ENCODE results near the gene CDH4. TPM values are rescaled to one million over a fixed set of nuclear protein-coding genes. Genes with fewer than 3 reads are reported as not detected.

CDH4 gene
- total and polyA plus RNA-seq, 8 donors: under 0.01 to 2.2 (median 0.11) TPM; not detected in 2

GRCh38 chr20:61881861-61882260, 629.8 kb downstream of the CDH4 start:
- Histone ChIP-seq H3K4me1 (no peaks in the 10 kb centered on the region), H3K9me3 (no peaks in the 10 kb centered on the region), H3K4me3 (no peak overlapping the region), H3K27me3 (peaks cover 0 to 79% (median 19%) of the 10 kb centered on the region in 3 donors), H3K27ac (no peak overlapping the region), H3K36me3 (no peaks in the 10 kb centered on the region)
- 80 to 84% (median 81%) methylated on average over 7 to 13 of the region's 13 CpGs for WGBS, 5 donors
- intact Hi-C loops (cut with DNase I; ENCODE audit: low total_unique reads): no loop called here
- no peak for DNase-seq
- TF ChIP-seq EP300 (IDR thresholded peaks at IDR 0.05) (no peak), POLR2A (IDR thresholded peaks at IDR 0.05) (no peak), POLR2AphosphoS5 (IDR thresholded peaks at IDR 0.05) (no peak)
- TF ChIP-seq, protein P1, sequence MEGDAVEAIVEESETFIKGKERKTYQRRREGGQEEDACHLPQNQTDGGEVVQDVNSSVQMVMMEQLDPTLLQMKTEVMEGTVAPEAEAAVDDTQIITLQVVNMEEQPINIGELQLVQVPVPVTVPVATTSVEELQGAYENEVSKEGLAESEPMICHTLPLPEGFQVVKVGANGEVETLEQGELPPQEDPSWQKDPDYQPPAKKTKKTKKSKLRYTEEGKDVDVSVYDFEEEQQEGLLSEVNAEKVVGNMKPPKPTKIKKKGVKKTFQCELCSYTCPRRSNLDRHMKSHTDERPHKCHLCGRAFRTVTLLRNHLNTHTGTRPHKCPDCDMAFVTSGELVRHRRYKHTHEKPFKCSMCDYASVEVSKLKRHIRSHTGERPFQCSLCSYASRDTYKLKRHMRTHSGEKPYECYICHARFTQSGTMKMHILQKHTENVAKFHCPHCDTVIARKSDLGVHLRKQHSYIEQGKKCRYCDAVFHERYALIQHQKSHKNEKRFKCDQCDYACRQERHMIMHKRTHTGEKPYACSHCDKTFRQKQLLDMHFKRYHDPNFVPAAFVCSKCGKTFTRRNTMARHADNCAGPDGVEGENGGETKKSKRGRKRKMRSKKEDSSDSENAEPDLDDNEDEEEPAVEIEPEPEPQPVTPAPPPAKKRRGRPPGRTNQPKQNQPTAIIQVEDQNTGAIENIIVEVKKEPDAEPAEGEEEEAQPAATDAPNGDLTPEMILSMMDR (IDR thresholded peaks at IDR 0.05): no peak

- no peak for DNase-seq
- 46 to 60% (median 49%) methylated on average over 30 to 32 of the region's 32 CpGs for WGBS, 5 donors
- no peak overlapping the region for H3K4me3 ChIP-seq
- H3K36me3 ChIP-seq: no peaks in the 10 kb centered on the region
- intact Hi-C loops (cut with DNase I; ENCODE audit: low total_unique reads): no loop called here
- no peaks in the 10 kb centered on the region for H3K4me1 ChIP-seq
- no peak overlapping the region for H3K27ac ChIP-seq
- TF ChIP-seq POLR2AphosphoS5 (IDR thresholded peaks at IDR 0.05) (no peak), POLR2A (IDR thresholded peaks at IDR 0.05) (no peak), EP300 (IDR thresholded peaks at IDR 0.05) (no peak)
- TF ChIP-seq, protein P1 (IDR thresholded peaks at IDR 0.05): no peak
- peaks cover 0 to 72% (median 19%) of the 10 kb centered on the region in 3 donors for H3K27me3 ChIP-seq
- no peaks in the 10 kb centered on the region for H3K9me3 ChIP-seq
Observed at GRCh38 chr20:61882716-61883615, 630.9 kb downstream of the CDH4 start.

DNA sequence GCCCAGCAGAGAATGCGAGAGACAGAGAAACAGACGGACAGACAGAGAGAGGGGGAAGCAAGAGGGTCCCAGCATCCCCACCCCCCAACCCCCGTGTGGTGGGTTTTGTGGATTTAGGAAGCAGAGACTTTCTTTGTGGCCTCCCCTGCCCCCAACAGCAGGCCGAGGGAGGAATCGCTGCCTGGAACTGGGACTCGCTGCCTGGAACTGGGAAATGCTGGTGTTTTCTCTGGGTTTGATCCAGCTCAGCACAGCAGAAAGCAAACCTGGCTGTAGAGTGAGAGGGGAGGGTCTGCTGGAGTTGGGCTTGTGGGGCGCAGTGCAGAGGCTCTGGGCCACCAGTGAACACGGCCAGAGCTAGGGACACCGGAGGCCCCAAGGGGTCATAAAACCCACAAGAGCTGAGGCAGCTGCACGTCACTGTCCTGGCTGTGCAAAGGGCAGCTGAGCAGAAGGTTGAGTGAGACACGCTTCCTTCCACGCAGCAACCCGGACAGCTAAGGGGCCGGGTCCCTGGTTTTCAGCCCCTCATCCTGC, 631.9 kb downstream of the CDH4 start:
- Histone ChIP-seq H3K4me3 (no peak overlapping the region), H3K36me3 (no peaks in the 10 kb centered on the region), H3K9me3 (no peaks in the 10 kb centered on the region), H3K27me3 (peaks cover 0 to 76% (median 19%) of the 10 kb centered on the region in 3 donors), H3K4me1 (no peaks in the 10 kb centered on the region), H3K27ac (no peak overlapping the region)
- no peak for DNase-seq
- 60 to 73% (median 70%) methylated on average over 13 to 14 of the region's 14 CpGs for WGBS, 5 donors
- intact Hi-C loops (cut with DNase I; ENCODE audit: low total_unique reads): no loop called here
- TF ChIP-seq EP300 (IDR thresholded peaks at IDR 0.05) (no peak), POLR2A (IDR thresholded peaks at IDR 0.05) (no peak), POLR2AphosphoS5 (IDR thresholded peaks at IDR 0.05) (no peak)
- TF ChIP-seq, protein P1 (IDR thresholded peaks at IDR 0.05): no peak

- TF ChIP-seq EP300 (IDR thresholded peaks at IDR 0.05) (no peak), POLR2AphosphoS5 (IDR thresholded peaks at IDR 0.05) (no peak), POLR2A (IDR thresholded peaks at IDR 0.05) (no peak)
- TF ChIP-seq, protein P1 (IDR thresholded peaks at IDR 0.05): no peak
- intact Hi-C loops (cut with DNase I; ENCODE audit: low total_unique reads): no loop called here
- H3K36me3 ChIP-seq: no peaks in the 10 kb centered on the region
- H3K4me3 ChIP-seq: no peak overlapping the region
- peaks cover 0 to 78% (median 19%) of the 10 kb centered on the region in 3 donors for H3K27me3 ChIP-seq
- no peak overlapping the region for H3K27ac ChIP-seq
- H3K9me3 ChIP-seq: no peaks in the 10 kb centered on the region
- 74 to 83% (median 78%) methylated on average over 20 to 25 of the region's 25 CpGs for WGBS, 5 donors
- DNase-seq: no peak
- H3K4me1 ChIP-seq: no peaks in the 10 kb centered on the region
Observed at GRCh38 chr20:61884571-61885389, 632.7 kb downstream of the CDH4 start.
